ENCODE measurements around the gene WDR86.

GRCh38 chr7:151456276-151456675, 46.4 kb upstream of the WDR86 start:
- TF ChIP-seq CTCF (IDR thresholded peaks at IDR 0.05): no peak
- TF ChIP-seq POLR2A (IDR thresholded peaks at IDR 0.05): no peak
- TF ChIP-seq EP300 (IDR thresholded peaks at IDR 0.05): no peak

Measured in upper lobe of left lung (tissue), 4 donors.